GM19395 (cell line): ENCODE results near the gene PWWP2B.
"Not testable (repeated sequence)": the region's sequence is repeated elsewhere in the genome, so short reads cannot be mapped to it uniquely, and the experiment has no call there.

Experiments
- ATAC-seq: cut with Tn5 transposase; IDR thresholded peaks from one replicate; pipeline ENCODE4 v1.9.1; 2021; ENCODE audit warnings: mild to moderate bottlenecking, moderate library complexity; ENCODE audit not compliant: unreplicated experiment

The PWWP2B gene

DNA sequence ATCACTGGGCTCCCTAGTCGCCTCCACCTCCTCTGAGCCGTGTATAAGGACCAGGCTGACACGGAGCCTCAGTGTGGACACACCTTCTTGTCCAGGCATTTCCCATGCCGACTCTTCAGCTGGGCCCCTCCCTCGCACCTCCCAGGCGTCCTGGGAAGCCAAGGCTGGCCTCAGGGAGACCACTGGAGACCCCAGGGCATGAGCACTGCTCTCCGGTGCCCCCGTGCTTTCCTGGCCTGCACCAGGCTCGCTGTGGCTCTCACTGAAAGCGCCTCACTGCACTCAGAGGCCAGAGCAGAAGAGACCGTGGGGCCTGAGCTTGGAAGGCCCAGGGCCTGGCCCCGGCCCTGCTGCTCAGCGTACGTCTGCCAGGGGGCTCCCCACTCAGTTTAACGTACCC lies 33.6 kb upstream of the PWWP2B start:
- ATAC-seq: no peak

DNA sequence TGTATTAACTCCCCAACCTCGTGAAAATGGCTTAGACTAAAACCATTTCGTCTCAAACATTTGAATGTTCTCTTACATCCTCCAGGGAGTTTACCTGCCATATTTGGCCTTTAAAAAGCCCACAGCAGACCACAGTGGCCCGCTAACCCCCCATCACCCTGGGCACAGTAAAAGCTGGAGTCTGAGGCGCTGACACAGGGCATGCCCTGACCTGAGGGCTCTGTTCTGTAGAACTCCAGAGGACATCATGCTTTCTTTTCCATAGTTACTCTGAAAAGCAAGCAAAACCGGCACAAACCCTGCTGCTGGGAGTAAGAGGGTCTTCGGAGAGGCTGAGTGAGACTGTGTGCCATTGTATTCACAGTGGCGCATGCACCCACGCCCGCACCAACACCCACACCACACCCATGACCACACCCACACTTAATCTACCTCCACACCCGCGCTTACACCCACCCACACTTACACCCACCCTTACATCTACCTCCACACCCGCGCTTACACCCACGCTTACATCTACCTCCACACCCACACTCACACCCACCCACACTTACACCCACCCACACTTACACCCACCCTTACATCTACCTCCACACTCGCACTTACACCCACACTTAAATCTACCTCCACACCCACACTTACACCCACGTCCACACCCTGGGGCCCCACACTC lies 32.9 kb upstream of the PWWP2B start:
- no peak for ATAC-seq

DNA sequence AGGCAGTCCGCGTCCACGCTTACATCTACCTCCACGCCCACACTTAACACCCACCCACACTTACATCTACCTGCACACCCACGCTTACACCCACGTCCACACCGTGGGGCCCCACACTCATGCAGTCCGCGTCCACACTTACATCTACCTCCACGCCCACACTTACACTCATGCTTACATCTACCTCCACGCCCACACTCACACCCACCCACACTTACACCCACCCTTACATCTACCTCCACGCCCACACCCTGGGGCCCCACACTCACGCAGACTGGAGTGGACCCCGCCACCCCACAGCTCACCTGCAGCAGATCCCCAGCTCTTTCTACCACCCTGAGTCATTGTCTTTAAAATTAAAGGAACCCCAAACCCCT lies 32.4 kb upstream of the PWWP2B start:
- ATAC-seq: no peak

DNA sequence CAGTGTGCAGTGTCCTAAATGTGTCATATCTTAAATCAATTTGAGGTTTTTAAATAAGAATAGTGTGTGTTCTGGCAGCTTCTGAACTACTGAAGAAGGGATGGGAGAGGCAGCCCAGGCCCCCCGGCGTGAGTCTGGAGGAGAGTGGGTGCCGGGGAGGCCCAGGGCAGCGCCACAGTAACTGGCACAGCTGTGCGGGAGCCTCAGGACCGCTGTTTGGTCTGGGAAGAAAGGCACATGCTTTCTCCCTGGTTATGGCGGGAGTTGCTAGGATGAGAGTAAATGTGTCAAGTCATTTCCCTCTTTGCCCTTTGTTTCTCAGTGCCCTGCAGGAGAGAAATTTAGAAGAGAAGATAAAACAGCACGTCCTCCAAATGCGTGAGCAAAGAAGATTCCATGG lies 31.9 kb upstream of the PWWP2B start:
- ATAC-seq: no peak

DNA sequence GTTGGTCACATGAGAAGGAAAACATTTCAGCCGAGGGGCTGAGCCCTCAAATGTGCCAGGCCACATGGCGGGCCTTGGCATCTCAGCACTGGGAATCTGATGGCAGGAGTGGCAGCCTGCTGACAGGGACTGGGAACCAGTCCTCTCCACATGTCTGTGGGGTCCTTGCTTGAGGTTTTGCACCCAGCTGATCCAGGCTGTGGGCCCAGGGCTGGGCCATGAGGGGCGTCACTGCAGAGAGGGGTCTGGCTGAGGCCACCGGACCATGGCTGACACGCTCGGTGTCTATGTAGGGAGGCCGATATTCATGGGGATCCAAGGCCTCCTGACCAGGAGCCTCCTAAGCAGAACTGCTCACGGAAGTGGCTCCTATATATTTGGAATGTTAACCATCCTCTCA lies 31.0 kb upstream of the PWWP2B start:
- ATAC-seq: no peak

DNA sequence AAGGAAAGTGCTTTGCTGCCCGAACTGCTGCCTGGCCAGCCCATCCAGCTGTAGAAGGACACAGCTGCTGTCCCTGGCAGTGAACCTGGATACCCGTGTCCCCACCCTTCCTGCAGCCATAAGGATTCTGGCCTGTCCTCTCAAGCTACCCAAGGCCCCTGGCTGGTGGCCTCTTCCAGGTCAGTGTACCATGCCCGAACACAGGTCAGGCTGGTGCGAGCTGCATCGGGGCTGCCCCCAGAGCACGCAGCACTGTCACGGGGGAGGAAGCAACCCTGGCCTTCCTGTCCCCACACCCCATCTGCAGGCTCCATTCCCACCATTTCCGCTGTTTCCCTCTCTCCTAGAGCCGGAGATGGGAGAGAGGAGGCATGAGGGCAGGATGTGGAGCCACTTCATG lies 30.5 kb upstream of the PWWP2B start:
- no peak for ATAC-seq

DNA sequence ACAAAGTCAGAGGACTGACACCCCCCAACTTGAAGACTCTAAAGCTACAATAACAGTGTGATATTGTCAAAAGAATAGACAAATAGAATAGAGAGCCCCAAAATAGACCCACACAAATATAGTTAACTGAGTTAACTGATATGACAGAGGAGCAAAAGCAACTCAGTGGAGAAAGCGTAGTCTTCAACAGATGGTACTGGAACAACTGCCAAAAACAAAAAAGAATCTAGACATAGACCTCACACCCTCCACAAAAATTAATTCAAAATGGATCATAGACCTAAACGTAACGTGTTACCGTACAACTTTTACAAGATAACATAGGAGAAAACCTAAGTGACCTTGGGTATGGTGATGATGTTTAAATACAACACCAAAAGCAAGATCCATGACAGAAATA lies 28.6 kb upstream of the PWWP2B start:
- no peak for ATAC-seq

DNA sequence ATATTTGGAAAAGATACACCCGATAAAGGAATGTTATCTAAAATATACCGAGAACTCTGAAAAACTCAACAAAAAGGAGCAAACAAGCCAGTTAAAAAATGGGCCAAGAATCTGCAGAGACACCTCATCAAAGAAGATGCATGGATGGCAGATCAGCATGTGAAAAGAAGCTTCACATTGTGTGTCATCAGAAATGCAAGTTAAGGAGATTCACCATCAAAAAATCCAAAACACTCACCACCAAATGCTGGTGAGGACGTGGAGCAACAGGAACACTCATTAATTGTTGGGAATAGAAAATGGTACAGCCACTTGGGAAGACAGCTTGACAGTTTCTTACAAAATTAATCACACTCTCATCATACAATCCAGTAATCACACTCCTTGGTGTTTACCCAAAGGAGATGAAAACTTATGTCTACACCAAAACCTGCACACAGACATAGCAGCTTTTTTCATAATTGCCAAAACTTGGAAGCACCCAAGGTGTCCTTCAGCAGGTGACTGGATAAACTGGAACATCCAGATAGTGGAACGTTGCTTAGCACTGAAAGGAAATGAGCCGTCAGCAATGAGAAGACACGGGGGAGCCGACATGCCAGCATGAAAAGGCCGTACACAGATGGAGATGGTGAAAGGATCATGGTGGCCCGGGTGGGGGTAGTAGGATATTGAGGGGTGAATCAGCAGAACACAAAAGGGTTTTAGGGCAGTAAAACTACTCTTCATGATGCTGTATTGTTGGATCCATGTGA lies 27.9 kb upstream of the PWWP2B start:
- no peak for ATAC-seq

DNA sequence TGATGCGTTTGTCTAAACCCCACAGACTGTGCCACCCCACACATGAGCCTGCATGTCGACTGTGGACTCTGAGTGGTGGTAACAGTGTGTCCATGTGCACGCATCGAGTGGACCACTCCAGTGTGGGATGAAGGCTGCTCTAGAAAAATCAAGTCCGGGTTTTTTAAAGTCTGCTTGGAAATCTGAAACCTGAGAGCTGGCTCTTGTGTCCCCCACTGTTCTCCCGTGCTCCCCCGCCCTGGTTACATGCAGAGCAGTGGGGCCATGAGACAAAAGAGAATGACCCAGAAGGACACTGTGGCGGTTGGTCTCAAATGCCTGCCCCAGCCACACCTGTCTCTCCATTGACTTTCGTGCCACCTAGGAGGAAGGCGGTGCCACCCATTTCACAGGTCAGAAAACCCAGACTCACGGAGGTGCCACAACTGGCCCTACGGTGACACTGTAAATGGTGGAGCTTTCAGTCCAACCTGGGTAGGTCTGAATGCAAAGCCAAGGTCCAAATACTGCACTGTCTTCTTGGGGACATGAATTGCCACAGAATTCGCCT lies 27.3 kb upstream of the PWWP2B start:
- ATAC-seq: no peak

DNA sequence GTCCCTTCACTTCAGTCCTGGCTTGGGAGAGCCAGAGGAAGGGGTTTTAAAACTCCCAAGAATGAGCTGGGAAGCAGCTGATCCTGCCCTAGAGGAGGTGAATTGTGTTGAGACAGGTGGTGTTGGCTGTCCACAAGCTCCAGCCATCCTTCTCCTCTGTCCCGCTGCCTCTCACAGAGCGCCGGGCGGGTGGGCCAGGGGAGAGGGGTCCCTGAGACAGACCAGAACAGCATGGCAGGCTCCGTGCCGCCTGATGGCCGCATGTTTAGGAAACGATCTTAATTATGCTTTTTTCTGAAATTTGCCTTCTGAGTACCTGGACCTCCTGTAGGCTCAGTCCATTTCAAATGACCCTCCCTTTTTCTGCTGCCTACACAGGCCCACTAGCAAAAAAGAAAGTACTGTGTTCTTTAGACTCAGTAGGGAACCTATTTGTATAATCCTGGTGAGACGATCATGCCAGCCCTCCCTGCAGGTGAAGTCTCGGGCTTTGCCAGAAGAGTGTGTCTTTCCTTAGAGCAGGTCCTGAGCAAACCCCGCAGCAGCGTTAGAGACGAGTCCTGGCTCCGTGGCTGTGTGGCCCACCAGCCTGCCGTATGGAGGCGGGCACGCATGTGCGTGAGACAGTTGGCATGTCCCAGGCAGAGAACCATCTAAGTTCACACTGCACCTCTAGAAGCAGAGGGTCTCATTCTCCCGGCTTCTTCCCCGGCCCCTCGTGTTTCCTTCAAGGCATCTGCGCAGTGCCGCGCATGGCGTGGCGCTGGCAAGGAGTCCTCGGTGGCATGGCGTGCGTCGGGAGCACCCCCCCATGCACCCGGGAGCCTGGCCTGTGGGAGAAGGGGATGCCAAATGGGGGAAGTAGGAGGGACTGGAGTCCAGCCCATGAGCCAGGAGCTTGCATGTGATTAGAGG lies 26.3 kb upstream of the PWWP2B start:
- ATAC-seq: no peak

DNA sequence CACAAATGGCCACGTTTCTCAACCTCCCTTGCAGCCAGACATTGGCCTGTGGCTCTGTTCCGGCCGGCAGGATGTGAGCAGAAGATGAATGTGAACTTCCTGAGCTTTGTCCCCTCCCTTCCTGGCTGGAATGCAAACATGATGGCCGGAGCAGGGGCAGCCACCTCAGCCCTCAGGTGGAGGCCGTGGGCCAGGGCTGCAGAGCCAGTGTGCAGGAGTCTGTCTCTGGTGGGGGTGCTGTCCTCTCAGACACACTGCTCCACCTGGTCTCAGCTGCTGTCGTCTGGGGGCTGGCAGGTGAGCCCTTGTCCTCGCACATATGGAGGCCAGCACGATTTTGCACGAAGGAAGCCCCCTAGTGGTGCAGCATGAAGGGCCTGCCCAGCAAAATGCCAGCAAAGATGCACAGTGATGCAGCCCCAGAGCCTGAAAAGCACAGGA lies 25.3 kb upstream of the PWWP2B start:
- ATAC-seq: no peak

DNA sequence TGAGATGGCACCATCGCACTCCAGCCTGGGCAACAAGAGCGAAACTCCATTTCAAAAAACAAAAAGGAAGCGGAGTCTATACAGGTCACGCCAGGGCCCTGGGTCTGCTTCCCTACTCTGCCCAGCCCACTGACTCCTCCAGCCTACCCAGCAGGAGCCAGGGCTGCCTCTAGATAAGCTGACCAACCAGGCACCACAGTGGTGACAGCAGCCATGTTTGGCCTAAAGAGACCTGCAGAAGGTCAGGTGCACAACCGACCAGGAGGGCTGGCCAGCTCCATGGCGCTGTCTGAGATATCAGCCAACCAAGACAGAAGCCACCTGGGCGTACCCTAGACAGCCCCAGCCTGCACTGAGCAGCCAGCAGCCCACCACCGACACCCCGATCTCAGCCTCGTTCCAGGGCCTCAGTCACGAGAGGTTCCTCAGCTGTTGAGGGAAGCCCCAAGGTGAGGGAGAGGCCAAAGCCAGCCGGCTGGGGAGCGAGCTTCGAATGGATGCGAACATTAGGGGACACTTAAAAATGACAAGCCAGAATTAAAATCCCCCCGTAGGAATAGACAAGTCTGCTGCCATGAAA lies 24.4 kb upstream of the PWWP2B start:
- no peak for ATAC-seq

DNA sequence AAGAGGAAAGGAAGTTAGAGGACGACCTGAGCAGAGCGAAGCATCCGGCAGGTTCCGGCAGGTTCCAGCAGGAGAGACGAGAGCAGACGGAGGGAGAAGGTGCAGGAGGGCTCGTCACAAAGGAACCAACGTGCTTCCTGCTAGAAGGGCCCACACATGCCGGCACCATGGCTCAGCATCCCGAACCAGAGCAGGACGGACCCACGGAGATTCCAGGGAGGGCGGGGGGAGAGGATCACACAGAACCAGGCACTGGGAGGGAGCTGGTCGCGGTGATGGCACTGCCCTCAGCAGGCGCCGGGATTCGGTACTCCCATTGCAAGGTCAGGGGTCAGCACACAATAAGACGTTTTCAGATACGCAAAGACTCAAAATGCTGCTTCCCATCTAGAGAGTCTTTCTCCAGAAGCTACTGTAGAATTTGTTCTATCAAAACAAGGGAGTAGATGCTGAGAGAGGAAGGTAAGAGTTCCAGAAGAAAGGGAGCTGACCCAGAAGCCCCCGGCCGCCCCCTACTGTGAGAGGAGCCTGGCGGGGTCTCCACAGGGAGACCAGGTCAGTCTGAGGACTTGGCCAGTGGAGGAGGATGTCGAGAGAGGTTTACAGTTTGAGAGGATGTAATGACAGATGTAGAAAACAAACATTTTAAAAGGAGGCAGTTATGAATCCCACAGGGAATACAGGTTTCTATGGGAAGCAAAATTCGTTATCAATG lies 23.6 kb upstream of the PWWP2B start:
- ATAC-seq: no peak

DNA sequence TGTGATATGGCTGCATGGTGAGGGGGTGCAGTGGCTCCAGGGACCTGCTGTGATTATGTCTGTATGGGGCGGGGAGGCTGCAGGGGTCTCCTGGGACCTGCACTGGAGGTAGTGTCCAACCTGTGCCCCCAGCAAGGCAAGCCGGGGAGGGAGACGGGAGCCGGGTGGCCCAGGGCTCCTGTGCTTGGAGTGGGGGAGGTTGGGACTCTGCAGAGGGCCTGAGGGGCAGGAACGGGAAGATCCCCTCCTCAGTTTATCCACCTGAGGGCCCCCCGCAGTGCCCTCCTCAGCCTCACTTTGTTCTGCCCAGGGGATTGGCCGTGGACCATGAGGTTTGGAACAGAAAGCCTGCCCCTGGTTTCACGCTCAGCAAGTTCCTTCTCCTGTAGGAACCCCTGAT lies 22.8 kb upstream of the PWWP2B start:
- ATAC-seq: no peak

DNA sequence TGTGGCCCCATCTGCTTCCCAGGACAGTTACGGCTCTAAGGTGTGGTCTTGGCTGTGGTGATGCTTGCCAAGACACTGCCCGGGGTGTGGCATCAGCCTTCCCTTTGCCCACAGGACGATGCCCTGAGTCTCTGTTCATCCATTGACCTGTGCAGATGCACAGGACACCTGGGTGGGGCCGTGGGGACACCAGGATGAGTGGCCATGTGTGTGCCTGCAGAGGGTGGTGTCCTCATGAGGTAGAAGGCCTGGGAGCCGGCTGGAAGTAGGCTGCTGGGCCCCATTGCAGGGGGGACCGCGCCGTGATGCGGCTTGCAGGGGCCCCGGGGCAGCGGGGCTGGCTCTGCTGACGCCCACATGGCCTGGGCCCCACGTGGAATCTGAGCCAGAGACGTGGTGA lies 22.4 kb upstream of the PWWP2B start:
- no peak for ATAC-seq

DNA sequence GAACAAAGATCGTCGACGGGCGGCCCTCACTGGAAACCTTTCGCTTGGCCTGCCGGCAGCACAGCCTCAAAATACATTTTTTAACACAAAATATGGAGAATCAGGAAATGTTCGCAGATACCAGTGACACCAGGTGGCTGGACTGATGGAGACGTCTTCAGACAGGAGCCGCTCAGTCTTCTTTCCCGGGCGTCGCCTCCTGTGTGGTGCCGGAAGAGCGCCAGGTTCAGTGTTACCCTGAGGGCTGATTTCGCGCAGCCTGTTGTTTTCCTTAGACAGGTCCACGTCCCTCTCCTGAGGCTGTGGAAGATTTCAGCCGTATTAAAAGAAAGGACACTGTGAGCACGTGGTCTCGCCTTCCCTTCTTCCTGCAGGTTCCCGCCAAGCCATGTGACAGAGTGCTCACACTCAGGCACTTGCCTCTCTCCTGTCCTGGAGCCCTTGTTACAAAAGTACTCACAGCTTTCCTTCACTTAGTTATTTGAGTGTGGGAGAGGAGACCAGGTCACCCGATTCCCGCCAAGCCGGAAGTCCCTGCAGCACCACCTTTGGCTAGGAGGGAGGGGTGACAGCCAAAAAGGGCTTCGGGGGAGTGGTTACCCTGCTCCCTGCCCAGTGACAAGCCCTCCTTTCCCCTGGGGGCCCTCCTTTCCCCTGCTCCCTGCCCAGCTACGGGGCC lies 21.7 kb upstream of the PWWP2B start:
- no peak for ATAC-seq

DNA sequence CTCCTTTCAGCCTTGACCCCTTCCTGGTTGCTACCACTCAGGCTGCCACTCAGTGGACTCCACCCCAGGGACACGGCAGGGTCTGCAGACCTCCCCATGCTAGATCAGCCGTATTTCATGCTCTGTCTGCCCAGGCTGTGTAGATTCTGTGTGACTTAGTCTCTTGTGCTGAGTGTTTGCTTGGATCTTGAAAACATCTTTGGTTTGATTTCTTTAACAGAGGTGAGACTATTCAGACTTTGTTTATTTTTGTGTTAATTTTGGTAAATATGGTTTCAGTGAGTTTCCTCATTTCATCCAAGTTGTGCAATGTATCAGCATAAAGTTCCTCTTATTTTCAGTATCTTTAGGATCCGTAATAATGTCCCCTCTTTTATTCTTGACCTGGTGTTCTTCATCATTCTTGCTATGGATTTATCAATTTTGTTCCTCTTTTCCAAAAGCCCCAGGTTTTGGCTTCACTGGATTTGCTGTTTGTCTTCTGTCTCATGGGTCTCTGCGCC lies 21.2 kb upstream of the PWWP2B start:
- ATAC-seq: no peak

DNA sequence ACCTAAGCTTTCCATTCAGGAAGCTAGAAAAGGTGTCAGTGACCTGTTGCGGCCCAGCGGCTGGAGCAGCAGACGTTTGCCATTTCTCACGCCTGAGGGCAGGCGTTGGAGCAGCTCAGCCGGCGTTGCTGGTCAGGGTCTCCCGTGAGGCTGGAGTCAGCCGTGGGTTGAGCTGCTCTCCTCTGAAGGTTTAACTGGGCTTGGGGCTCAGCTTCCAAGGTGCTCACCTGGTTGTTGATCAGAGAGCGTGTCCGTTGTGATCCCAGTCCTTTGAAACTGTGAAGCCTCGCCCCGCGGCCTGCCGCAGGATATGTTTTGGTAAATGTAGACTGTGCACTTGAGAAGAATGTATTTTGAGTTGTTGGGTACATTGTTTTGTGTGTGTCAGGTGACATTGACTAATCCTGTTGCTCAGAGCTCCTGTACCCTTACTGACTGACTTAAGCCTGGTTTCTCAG lies 20.6 kb upstream of the PWWP2B start:
- no peak for ATAC-seq

DNA sequence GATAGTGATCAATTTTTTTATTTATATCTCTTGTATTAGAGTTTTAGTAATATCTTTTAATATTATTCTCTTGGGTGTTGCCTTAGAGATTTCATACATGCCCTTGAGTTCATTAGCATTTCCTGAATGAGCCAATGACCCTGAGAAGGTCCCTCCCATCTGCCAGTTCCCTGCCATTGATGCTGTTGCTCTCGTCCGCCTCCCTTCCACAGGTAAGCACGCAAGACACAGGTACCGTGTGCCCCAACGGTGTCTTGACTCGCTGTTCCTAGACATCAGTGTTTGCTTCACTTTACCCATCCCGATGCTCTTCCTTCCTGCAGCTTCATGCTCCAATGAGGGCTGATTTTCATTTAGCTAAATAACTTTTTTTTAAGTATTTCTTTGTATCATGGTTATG lies 19.7 kb upstream of the PWWP2B start:
- no peak for ATAC-seq

DNA sequence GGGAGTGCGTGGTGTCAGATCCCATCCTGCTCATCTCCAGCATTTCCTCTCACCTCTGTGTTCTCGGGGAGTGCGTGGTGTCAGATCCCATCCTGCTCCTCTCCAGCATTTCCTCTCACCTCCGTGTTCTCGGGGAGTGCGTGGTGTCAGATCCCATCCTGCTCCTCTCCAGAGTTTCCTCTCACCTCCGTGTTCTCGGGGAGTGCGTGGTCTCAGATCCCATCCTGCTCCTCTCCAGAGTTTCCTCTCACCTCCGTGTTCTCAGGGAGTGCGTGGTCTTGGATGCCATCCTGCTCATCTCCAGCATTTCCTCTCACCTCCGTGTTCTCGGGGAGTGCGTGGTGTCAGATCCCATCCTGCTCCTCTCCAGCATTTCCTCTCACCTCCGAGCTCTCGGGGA lies 18.0 kb upstream of the PWWP2B start:
- not testable (repeated sequence) for ATAC-seq
